ENCODE measurements around the gene TNFRSF19. TPM values are rescaled to one million over a fixed set of nuclear protein-coding genes. Genes with fewer than 3 reads are reported as not detected.
"Not testable (repeated sequence)": the region's sequence is repeated elsewhere in the genome, so short reads cannot be mapped to it uniquely, and the experiment has no call there.

The TNFRSF19 gene, protein sequence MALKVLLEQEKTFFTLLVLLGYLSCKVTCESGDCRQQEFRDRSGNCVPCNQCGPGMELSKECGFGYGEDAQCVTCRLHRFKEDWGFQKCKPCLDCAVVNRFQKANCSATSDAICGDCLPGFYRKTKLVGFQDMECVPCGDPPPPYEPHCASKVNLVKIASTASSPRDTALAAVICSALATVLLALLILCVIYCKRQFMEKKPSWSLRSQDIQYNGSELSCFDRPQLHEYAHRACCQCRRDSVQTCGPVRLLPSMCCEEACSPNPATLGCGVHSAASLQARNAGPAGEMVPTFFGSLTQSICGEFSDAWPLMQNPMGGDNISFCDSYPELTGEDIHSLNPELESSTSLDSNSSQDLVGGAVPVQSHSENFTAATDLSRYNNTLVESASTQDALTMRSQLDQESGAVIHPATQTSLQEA
- 1.5 TPM for total RNA-seq
- long read RNA-seq, partial matches to known transcripts: 1 of 2 reads
- long read RNA-seq, other reads (novel, unspliced or antisense): 1 of 2 reads

DNA sequence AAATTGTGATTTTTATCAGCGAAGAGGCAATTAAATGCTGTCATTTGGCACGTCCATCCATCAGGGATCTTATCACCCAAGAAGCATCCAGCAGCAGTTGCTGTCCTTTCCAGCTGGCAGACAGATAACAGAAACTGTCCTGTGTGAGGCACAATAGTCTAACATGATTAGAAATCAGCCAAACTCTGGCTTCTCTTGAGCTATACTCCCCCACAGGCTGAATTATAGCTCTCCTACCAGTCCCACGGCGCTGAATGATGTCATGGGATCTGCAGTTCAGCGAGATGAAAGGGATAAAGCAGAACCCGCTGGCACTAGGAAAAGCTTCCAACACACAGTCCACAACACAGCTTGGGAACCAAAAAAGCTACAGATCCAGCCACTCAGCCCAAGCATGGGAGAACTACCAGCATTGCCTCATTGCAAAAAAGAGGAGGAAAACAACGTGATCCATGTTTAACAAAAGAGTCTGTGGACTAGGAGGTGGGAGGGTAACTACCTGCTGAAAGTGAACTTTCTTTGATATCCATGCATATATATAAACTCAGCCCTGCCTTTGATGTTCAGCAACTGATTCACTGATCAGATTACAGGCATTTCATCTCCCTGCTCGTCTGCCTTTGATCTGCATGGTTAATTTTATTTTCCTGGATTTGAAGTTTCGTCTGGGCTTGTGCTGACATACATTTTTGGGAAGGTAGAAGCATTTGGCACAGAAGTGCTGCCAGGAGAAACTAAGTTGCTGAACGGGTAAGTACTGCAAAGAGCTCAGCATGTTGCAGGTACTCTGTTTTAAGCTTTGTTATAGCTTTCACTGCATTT is at the start of gene TNFRSF19:
TSS of gene TNFRSF19 (plus strand) at position 314 of the 822 bp plus-strand sequence. CDS start 19,772 bp downstream, outside the sequence.
- DNase-seq (ENCODE audit: low spot score): no peak

DNA sequence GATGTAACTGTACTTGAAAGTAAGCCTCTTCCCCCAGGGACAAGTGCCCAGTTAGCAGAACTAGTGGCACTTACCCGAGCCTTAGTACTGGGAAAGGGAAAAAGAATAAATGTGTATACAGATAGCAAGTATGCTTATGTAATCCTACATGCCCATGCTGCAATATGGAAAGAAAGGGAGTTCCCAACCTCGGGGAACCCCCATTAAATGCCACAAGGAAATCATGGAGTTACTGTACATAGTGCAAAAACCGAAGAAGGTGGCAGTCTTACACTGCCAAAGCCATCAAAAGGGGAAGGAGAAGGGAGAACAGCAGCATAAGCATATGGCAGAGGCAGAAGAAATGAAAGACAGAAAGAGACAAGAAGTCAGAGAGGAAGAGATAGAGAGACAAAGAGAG is 40.3 kb upstream of the TNFRSF19 start:
- DNase-seq (ENCODE audit: low spot score): not testable (repeated sequence)

DNA sequence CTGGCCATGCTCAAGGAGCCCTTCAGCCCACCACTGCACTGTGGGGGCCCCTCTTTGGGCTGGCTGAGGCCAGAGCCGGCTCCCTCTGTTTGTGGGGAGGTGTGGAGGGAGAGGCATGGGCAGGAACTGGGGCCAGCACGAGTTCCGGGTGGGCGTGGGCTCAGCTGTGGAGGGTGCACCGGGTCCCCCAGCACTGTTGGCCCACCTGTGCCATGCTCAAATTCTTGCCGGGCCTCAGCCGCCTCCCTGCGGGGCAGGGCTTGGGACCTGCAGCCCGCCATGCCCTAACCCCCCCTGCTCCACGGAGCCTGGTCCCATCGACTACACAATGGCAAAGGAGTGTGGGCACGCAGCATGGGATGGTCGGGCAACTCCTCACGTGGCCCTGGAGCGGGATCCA is 38.8 kb upstream of the TNFRSF19 start:
- DNase-seq (ENCODE audit: low spot score): no peak

DNA sequence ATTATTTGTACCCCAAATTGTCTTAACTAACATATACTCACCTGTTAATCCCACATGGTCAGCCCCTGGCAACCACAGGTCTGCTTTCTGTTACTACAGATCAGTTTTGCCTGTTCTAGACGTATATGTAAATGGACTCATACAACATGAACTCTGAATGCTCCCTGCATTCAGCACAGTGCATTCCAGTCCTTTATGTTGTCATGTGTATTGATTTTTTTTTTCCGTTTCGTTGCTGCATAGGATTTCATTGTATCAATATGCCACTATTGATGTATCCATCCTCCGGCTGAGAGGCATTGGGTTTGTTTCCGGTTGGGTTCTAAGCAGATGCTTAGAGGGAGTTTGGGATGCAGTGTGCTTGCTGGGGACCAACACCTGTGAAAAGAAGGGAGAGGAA is 36.1 kb upstream of the TNFRSF19 start:
- DNase-seq (ENCODE audit: low spot score): no peak

DNA sequence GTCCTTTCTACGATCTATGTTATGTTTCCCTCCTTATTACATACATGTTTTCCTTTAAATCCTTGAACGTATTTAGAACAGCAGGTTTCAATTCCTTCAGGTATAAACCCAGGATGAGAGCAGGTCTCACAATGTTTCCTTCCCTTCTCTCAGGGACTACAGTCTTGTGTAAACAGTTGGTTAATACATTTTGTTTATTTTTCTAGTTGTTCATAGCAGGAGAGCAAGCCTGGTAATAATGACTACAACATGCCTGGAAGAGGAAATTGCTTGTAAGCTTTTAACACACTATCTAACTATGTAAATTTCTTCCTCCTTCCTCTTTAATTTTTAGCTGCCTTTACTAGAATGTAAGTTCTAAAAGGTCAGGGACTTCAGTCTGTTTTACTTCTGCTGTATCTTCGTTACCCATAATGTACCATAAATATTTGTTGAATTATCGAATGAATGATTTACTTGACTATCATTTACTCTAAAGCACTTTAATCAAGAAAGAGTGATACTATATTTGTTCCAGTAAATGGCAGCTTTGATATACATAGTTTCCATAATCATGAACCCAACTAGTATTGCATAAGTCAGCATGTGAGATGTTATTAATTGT is 28.9 kb upstream of the TNFRSF19 start:
- DNase-seq (ENCODE audit: low spot score): no peak

DNA sequence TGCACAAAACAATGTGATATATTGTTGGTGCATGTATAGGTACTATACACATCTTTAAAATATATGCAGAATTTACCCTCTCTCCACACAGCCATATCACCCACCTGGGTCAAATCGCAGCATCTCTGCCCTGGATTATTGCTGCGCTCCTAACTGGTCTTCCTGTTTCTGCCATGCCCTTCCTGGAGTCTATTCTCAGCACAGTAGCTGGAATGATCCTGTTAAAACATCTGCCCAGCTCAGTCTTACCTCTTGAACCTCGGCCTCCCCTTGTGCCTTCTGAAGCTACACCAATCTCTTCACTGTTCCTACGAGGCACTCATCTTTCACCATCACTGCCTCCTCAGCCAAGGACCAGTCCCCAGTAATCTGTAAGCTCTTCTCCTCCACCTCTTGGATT is 25.5 kb upstream of the TNFRSF19 start:
- no peak for DNase-seq (ENCODE audit: low spot score)

DNA sequence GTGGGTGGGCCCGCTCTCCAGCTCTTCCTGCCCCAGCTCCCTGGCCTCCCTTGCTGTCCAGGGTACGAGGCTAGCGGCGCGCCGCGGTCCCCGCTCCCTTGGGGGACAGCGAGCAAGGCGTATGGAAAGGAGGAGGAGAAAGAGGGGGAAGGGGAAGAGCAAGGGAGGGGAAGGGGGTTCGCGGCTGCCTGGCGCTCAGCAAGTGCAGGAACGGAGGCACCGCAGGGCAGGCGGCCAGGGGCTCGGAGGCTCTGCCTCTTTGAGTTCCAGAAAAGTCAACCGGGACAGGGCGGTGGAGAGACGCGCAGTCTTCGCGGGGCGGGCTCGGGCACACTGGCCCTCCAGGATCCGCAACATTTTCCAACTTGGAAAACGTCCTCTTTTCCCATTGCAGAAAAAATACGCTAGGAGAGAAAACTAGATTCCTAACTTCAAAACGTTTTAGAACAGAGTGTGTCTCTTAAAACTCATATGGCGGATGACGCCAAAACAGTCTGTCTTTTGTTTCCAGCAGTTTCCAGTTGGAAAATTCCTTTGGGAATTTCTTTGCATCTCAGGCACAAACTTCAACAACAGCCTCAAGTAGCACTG is 23.1 kb upstream of the TNFRSF19 start:
- no peak for DNase-seq (ENCODE audit: low spot score)

DNA sequence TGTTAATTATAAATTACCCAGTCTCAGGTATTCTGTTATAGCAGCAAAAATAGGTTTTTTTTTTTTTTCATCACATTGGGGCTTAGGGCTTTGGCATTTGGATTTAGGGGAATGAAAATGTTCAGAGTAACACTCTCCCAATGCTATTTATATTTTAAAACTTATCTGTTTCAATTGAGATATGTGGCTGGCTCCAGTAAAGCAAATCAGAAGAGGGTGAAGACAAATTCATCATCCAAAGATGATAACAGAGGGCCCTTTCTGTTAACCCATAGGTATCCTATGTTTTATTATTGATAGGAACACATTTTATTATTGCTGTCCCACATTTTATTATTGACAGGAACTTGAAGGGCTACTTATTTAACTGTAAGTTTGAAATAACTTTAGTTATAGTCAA is 20.5 kb upstream of the TNFRSF19 start:
- DNase-seq (ENCODE audit: low spot score): no peak

DNA sequence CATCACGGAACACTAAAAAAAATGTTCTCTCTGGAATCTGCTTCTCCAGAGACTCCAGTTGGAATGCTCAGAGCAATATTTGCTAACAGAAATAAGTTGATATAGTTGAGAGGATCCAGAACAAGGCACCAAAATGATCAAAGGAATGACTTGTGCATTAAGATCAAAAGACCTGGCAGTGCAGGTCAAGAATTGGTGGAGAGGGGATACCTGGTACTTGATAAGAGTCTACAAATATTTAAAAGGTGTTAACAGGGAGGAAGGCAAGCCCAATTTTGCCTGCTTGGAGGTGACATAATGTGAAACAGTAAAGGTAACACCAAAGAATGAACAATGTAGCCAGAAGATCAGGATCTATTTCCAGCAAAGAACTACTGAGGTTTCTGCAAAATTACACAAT is 20.0 kb upstream of the TNFRSF19 start:
- DNase-seq (ENCODE audit: low spot score): no peak

DNA sequence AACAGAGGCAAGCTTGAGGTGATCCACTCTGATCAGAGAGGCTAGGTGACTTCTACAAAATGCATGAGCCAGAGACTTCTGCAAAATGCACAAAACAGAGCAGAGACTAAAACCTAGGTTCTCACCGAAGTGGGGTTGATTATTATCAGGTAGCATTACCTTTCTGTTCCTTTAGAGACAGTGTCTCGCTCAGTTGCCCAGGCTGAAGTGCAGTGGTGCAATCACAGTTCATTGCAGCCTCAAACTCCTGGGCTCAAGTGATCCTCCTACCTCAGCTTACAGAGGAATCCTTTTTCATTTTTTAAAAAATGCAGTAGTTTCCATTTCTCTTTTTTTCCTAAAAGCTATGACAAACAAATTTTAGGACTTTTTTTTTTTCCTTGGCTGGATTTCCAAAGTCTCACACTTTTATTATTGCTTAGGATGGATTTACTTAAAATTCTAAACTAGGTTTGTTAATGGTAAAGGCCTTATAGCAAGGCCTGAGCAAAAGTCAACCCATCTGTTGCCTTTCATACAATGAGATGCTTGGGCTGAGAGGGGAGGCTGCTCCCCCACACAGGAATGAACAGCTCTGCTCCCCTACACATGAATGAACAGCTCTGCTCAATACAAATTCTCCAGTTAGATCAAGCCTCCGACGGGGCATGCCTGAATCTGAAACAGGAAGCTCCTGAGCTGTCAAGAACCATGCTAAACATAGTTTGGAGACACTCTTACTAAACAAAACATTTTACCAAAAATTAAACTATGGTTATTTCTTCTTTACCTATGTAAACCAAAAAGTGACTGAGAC is 18.8 kb upstream of the TNFRSF19 start:
- DNase-seq (ENCODE audit: low spot score): no peak

DNA sequence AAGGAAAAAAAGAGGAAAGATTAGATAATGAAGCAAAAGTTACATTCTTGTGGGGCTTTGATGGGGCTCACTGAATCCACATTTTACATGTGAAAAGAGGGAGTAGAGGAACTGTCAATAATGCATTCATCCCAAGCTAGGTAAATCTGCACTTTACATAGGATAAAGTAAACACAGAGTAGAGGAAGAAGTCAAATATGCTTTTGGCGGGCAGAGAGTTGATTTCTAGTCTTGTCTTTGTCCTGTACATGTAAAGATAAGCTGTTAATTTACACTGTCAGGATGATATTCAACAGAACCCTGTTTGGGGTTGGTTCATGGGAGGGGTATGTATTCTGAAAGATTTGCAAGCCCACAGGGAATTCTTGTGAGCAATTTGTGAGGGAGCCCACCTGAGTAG is 18.0 kb upstream of the TNFRSF19 start:
- DNase-seq (ENCODE audit: low spot score): no peak

DNA sequence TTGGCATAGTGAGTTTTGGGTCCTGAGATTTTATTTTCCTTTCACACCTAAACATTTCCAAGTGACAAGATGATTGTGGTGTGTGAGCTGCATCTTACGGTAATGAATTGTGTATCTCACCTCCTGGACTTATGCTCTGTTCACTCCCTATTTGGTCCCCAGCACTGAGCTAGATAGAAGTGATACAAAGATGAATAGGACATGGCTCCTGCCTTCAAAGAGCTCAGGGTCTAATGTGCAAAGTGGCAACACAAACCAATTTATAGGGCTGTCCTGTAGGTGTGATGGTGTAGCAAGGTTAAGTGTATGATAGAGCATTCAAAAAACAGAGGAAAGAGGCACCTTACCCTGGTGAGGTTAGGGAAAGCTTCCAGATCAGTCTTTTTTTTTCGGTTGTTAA is 17.6 kb upstream of the TNFRSF19 start:
- DNase-seq (ENCODE audit: low spot score): no peak

DNA sequence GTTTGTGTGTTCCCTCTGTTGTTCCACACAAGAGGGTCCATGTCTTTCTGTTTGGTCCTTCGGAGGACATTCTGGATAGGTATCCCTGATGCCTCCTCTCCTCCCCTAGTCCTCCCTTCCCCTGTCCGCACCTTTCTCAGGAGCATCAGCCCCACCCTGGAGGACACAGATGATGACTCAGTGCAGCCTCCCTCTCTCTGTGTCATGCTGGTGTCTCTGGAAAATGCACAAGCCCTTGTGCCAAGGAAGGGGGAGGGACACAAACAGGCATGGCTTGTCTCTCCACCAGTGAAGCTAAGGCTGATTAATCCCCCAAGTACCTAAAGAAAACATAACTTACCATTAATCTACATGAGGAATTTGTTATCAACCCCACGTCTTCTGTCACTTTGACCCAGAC is 16.2 kb upstream of the TNFRSF19 start:
- DNase-seq (ENCODE audit: low spot score): no peak

DNA sequence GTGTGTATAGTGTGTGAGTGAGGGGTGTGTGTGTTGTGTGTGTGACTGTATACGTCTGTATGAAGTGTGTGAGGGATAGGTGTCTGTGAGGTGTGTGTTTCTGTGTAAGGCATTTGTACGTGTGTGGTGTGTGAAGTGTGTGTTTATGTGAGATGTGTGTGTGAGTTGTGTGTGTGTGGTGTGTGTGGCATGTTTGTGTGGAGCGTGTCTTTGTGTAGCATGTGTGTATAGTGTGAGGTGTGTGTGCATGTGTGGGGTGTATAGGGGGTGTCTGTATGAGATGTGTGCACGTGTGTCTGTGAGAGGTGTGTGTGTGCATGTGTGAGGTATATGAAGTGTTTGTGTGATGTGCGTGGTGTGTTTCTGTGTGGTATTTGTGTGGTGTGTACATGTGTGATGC is 13.2 kb upstream of the TNFRSF19 start:
- DNase-seq (ENCODE audit: low spot score): no peak

DNA sequence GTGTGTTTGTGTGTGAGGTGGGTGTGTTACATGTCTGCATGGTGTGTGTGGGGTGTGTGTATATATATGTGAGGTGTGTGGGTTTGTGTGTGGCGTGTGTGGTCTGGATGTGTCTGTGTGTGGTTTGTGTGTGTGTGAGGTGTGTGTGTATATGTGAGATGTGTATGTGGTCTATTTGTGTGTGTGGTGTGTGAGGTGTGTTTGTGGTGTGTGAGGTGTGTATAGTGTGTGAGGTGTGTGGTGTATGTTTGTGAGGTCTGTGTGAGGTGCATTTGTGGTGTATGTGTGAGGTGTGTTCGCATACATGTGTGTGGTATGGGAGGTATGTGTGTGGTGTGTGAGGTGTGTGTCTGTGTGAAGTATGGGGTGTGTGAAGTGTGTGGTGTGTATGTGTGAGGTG is 12.5 kb upstream of the TNFRSF19 start:
- no peak for DNase-seq (ENCODE audit: low spot score)

DNA sequence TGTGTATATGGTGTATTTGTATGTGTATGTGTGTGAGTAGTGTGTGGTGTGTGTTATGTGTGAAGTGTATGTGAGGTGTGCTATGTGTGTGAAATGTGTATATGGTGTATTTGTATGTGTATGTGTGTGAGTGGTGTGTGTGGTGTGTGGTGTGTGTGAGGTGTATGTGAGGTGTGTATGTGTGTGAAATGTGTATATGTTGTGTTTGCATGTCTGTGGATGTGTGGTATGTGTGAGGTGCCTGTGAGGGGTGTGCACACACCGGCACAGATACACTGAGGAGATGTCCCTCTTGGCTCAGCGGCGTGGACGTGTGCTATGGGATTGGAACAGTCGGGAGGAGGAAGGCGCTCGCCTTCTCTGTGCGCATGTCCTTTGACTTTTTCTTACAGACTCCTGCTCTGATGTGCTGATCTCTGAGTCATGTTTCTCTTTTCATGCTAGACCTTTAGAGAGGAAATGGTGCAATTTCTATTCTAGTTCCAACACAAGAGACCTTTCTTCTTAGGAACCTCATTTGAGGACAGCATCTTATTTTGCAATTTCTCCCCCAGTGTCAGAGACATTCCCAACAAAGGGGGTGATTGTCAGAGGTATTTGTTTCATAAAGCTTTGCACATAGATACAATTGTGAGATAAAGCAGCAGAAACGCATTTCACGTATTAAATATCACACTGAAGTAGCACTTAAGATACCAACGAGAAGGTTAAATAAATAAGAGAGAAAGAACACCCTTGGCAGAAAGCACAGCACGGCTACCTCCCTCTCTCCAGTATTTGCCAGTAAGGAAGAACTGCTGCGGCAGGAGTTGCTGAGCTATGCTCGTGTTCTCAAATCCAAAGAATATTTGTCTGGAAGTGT is 11.3 kb upstream of the TNFRSF19 start:
- no peak for DNase-seq (ENCODE audit: low spot score)

DNA sequence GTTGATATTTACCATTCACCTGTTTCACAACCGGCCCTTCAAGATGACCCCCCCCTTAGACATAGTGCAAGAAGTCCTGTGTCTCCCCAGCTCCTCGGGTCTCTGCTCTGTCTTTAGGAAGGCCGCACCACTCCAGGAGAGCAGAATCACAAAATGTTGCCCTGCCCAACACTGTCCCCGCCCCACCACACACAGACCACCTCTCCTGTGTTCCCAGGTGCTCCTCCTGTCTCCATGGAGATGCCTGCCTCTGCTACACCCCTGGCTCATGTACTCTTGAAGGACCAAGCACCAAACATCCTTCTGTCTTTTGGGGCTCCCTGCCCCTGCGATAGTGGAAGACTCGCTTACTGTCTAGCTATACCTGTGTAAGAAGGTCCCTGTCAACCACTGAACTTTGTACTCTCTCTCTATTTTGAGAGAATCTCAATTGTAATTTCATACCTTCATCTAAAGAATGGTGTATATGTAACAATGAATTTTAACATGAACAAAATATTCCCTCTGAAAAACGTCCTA is 9.6 kb upstream of the TNFRSF19 start:
- no peak for DNase-seq (ENCODE audit: low spot score)

DNA sequence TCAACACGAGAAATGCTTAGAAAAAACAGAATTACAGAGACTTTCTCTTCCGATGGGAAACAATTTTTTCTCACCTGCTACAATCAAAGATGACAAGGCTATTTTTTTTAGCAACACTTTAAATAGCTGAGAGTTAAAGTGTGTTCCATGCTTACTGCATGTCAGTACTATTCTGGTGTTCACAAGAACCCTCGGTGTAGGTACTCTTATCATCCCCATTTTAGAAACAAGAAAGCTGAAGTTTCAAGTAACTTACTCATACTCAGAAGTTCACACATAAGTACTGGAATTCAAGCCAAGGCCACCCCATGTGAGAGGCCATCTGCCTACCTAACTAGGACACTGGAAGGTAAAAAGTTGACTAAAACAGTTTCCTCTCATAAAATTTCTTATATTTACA is 9.0 kb upstream of the TNFRSF19 start:
- DNase-seq (ENCODE audit: low spot score): no peak

DNA sequence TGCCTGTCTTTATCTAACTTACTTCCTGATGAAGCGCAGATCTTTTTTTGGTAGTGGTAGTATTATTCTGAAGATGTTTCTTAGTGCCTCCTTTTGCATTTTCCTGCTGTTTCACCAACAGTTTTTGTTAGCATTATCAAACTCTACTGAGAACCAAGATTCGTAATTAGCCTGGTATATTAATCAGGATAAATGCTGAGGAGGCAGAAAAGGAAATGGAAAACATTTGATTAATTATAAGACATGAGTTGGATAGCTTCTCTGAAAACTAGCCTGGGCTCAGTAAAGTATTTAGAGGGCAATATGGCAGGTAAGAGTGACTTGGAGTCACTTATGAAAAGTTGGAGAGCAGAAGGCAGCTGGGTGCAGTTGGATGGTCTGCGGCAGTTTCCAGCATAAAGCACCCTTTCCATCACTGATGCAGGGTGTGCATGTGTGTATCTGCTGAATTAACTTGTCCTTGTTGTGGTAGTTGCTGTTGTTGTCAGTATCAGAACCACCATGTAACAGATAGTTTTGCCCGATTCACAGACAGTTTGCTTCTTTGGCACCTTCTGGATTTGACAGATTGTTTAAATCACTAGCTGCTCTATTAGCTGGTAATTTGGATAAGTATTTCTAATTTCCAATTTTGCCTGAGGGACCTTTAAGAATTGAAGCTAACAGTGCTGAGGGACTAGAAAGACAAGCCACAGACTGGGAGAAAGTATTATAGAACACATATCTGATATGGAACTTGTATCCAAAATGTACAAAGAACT is 6.9 kb upstream of the TNFRSF19 start:
- DNase-seq (ENCODE audit: low spot score): no peak

All from mesenteric fat pad (tissue), 1 donor.